Measurements from ENCODE around the gene ASTN2.

Gene ASTN2

DNA sequence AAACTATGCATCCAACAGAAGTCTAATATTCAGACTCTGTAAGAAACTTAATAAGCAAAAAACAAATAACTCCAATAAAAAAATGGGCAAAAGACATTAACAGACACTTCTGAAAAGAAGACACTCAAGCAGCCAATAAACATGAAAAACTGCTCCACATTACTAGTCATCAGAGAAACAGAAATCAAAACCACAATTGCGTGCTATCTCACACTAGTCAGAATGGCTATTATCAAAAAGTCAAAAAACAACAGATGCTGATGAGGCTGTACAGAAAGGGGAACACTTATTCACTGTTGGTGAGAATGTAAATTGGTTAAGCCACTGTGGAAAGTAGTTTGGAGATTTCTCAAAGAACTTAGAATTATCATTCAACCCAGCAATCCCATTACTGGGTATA lies 829.0 kb downstream of the ASTN2 start:
- DNase-seq = no peak

DNA sequence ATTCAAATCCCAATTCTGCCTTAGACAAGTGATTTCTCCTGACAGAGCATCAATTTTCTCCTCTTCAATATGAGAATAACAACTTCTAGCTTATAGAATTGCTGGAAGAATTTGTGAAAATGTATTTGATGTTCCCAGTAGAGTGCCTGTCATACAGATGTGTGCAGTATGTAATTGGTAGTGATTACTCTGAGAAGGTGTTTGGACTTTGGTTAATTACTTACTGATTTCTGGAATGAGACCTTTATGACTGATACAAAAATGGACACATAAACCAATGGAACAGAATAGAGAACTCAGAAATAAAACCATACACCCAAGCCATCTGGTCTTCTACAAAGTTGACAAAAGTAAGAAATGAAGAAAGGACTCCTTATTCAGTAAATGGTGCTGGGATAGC lies 829.7 kb downstream of the ASTN2 start:
- DNase-seq = no peak

DNA sequence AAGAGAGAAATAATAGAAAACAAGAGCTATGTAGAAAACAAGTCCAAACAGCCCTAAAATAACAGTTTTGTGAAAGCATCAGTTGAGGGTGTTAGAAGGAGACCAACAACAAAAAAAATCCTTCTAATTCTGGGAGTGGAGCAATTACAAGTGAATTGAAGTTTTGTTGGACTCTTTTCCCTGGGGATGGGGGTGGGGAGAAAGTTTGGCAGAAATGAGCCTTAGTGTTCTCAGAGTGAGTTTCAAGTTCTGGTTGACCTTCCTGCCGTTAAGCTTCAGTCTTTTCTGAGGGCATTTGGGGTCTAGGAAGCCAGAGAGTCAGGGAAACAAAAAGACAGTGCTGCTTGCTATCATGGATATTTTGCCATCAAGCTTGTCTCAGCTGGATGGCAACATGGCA lies 834.0 kb downstream of the ASTN2 start:
- DNase-seq = no peak

DNA sequence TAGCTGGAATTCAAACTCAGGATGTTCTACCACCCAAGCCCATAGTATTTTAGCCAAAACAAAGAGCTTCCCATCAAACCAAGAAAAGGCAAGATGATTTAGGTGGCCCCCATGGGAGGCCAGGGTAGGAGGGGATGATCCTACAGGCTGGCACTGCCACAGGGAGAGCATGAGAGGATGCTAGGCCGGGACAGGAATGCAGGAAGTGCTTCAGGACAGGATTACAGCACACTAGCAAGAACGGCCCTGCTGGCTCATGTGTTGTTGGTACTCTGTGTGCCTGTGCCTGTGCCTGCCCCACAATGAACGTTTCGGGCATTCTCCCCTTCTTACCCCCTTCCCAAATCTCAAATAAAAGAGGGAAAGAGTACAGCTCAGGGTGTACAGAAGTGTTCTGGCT lies 838.5 kb downstream of the ASTN2 start:
- no peak for DNase-seq

DNA sequence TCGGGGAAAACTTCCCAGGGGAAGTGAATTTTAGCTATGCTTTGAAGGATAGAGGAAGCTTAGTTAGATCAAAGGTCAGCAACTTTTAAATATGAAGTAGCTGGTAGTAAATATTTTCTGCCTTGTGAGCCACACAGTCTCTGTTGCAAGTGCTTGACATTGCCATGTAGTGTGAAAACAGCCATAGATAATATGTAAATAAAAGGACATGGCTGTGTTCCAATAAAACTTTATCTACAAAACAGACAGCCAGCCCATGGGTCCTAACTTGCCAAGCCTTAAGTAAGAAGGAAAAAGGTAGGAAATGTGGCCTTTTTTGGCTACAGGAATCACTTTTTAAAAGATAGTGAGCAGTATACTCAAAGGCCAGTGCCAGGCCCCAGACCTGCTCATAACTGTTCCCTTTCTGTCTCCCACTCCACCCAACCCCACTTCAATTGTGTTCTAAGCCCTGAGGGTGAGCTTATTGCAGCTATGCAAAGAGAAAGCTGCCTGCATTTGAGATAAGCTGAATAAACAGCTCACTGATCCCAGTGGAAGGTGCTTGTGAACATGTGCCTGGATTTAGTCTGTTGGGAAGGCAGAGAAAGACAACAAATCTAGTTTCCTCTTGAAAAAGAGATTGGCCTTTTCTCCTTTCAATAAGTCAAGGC lies 840.7 kb downstream of the ASTN2 start:
- peak; percentile 14 for DNase-seq

DNA sequence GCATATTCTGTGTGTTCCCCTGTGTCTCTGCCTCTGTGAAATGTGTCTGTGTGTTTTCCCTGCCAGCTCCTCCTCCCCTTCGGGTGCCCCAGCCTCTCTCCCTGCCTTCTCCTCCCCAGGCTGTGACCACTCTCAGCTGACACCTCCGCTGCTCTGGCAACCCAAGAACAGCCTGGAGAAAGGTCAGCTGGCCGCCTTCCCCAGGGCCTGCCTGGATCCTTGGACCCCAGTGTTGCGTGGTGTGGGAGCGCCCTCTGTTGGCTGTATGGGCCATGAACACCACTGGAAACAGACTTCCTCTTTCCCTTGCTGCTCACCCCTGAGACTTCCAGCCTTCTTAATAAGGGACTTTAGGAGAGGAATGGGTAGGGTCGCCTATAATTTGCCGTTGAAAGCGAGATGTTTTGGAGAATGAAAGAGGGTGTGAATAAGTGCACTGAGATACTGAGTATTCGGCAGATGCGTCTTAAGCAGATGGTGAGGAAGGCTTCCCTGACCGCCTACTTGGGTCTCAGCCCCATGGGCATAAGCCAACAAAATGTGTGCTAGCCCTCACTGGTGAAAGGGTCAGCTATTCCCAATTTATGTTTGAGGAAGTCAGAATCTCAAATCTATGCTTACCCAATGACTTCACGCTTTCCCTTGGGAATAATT lies 842.6 kb downstream of the ASTN2 start:
- peak; percentile 26 for DNase-seq

DNA sequence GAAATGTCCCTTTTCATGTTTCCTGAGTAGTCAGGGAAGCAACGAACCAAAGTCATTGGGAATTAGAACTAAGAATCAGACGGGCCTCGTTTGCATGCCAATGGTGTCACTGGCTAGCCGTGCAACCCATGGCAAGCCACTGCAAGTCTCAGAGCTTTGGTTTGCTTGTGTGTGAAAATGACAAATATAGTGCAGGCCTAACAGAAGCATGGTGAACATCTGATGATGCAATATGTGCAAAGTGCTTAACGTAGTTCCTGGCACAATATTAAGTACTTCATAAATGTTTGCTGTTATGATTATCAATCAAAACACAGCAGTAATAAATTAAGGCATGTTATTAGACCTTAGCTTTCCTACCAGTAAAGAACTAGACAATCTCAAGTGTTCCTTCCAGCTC lies 845.7 kb downstream of the ASTN2 start:
- no peak for DNase-seq

DNA sequence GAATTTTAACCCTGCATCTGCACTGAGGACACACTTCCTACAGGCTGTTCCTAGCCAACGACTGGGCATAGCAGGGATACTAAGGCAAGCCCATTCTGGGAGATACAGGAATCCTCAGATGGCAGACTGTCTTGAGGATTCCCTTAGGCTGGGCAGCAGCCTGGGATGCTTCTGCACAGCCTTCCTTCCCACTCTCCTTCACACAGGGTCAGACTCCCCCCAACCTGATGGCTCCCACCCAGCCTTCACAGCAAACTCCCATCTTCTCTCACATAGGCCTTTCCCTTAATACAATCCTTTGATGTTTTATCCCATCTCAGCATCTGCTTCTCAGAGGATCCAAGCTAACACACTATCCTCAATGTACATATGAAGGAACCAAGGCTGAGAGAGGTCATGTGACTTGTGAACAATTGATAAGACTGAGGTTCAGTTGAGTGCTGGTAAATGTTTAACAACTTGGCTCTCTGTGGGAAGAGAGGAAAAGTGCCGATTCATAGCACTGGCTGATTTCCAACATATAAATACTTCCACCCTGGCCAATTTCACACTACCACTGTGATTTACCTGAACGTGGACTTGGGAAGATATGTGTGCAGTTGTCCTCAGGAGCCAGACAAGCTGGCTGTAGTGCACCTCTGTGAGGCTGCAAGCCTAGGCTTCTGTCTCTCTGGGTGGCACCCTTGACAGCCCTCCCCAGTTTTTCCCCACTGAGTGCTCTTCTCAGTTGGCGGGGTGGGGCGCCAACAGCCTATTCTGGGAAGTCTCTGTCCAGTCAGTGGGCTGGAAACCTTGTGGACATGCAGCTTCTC lies 848.0 kb downstream of the ASTN2 start:
- DNase-seq = no peak

DNA sequence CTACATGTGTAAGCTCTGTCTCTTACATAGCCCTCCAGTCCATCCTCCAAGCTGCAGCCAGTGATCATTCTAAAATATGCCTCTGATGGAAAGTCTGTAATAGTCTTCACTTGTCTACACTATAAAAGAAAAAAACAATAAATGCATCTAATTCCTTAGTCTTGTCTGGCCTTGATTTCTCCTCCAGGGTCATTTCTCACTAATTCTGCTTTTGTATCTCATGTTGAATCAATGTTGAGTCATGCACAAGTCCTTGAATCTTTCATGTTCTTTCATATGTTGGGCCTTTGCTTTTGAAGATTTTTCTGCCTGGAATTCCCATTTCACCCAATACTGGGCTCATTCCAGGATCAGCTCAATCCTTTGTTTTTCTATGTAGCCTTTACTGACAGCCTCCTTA lies 848.9 kb downstream of the ASTN2 start:
- DNase-seq = no peak

DNA sequence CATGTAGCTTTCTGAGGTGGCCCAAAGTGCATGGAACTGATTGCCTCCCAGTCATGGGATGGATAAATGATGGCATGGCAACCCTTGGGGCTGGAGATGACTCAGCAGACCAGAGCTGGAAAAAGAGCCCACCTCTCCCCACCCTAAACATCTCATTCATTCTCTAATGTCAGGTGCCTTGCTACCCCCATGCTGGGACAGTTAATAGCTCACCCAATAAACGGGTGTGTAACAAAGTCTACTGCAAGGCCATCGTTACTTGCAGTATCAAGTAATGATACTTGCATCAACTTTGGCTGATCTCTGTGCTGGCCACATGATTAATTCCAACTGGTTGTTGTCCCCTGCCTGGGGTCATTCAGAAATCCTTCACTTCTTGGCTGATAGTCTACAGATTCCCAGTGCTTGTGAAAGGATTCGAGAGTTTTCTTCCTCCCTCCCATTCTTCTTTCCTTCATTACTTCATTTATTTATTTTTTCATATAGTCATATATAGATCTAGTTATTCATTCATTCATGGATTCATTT lies 850.5 kb downstream of the ASTN2 start:
- no peak for DNase-seq

DNA sequence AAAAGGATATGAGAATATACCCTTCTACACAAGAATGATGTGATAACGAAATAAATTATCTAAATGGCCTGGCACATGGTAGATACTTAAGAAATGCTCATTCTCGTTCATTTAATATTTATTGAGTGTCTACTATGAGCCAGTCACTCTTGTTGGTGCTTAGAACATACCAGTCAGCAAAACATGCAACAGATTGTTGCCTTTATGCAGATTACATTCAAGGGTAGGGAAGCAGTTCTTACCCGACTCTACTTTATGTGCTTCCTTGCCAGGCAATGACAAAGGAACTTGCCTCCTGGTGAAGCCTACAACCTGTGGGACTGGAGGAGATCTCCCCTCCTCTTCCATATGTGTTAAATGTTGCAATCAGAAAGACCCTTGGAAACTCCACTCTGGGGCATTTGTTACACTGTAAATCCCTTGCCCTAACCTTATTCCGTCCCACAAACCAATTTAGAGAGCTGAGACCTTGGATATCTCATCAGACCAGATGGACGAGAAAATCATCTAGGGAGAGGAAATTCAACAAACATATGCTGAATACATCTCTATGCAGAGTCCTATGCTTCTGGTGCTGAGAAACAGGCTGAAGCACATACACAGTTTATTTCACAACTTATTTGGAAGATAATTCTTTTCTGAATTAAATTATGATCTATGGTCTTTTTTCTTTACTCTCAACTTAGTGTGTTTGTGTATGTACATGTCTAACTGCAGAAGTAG lies 855.9 kb downstream of the ASTN2 start:
- DNase-seq = no peak

DNA sequence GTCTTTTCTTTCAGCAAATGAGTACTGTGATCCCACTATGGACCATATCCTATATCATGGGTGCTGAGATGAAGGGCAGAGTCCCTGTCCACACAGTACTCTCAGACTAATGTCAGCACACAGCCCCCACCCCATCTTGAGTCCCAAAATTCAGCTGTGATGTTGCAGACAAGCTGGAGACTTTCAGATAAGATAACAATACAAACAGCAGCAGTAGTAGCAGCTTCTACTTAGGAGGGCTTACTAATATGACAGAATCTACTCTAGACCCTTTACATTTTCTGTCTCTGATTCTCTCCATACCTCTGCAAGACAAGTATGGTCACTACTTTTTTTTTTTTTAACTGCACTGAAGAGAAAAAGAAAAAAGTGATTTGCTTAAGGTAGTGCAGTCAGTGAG lies 856.8 kb downstream of the ASTN2 start:
- no peak for DNase-seq

DNA sequence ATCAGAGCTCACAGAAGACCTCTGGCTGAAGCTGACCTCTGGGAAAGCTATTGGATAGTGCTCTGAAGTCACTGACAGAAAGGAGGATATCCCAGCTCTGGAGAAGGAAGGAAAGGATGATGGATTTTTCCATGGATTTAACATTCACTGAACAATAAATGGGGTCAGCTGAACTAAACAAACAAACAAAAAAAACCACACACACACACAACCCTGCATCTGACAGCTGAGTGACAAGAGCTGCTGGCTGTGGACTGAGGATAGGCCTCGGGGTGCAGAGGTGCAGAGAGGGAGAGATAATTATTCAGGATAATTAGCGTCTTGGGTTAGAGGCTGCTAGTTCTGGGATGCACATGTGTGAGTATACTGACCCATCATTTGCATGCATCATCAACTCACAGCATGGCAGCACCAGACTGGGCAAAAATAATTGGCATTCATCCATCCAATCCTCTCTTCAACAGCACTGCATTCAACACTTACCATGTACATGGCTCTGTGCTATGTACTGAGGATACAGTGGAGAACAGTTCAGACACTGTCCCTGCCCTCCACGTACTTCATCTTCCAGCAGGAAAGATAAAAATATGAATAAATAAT lies 859.2 kb downstream of the ASTN2 start:
- no peak for DNase-seq

DNA sequence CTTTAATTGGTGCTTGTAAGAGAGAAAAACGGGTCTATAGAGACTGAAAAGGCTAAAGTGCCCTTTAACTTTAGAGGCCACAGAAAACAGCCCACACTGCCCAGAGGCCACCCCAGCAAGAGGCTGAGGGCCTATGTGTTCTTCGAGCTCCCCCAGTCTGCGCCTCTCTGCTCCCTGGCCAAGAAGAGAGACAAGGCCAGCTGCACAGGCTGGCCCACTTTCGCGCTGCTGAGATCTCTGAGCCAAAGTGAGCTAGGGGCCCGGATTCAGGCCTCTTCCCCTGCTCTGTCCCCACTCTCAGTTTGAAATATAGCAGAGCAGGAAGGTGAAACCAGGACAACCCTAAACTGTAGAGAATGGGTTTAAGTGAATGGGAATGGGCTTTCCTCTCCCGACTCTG lies 859.7 kb downstream of the ASTN2 start:
- no peak for DNase-seq

DNA sequence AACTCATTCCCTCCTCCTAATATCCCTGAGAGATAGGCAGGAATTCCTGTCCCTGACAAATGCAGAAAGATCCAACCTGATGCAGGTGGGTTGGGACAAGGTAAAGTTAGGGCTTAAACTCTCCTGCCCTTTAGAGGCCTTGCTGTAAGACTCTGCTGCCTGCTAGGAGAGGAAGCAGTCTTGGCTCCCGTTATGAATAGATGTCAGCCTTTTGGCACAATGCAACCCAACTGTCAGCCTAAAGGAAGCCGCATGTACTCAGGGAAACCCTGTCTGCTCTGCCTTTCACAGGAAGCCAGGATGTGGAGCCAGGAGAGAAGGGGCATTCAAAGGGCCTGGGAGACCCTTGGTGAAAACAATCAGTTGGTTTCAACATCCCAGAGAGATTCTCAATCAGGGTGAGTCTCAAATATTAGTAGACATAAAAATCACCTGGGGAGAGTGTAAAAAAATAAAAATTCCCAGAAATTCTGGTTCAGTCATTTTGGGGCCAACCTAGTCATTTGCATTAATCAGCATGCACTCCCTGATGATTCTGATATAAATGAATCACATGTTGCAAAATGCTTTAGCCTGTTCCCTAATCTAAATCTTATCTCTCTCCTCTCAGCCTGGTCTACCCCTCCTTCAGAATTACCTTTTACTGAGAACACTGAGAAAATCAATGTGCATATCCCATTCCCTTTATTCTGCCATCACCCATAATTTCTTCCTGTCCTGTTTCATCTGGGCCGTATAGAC lies 864.0 kb downstream of the ASTN2 start:
- no peak for DNase-seq

DNA sequence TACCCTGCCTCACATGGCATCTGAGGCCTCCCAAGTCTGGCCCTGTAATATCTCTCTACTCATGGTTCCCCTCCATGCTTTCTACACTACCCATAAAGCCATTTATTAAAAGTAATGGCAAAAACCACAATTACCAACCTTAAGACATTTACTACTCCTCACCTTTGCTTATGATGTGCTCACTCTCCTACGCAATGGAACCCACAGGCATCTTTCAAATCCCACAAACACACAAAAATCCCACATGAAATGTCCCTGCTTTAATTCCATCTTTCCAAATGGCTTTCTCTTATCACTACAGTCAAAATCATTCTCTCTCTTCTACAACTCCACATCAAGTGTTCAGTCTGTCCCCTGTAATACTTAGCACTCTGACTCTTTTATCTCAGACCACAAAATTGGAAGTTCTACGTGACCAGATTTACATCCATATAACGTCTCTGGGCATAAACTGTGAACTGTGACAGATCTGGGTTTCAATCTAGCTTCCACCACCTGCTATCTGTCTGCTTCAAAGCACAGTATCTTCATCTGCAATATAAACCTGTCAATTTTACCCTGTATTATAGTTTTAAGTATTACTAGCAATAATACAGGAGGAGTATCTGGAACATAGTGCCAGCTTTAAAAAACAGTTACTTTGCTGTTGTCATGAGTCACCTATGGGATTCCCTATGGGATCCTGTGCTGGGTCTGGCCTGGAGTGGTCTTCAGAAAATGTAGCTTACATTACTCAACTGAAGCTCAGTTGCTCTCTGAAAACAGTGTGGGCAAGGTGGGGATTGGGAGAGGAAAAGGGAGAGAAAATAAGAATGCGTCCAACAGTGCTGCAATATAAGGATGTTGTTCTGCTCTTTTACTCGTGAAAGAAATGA lies 864.8 kb downstream of the ASTN2 start:
- no peak for DNase-seq

DNA sequence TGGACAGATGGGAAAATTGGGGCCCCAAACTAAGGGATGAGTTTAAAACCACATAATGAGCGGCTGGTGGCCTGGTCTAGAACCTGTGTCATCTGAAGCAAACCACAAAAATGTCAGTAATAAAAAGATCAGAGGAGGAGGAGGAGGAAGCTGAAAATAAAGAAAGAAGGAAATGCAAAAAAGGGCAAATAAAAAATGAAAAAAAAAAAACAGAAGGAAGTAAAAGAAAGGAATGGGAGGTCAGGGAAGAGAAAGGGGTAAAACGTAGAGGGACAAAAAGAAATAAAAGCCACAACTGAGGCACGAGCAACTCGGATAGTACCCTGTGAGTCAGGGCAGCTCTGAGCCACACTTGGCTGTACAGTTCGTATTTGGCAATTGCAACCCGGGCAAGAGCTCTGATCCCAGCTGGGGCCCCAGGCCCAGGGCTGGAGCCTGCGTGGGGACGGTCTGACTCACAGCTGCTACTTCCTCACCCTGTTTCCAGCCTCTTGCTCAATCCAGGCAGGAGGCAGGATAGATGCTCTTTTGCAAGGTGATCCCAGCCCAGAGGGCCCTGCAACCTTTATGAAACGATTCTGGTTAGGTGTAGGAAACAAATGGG lies 865.7 kb downstream of the ASTN2 start:
- no peak for DNase-seq

DNA sequence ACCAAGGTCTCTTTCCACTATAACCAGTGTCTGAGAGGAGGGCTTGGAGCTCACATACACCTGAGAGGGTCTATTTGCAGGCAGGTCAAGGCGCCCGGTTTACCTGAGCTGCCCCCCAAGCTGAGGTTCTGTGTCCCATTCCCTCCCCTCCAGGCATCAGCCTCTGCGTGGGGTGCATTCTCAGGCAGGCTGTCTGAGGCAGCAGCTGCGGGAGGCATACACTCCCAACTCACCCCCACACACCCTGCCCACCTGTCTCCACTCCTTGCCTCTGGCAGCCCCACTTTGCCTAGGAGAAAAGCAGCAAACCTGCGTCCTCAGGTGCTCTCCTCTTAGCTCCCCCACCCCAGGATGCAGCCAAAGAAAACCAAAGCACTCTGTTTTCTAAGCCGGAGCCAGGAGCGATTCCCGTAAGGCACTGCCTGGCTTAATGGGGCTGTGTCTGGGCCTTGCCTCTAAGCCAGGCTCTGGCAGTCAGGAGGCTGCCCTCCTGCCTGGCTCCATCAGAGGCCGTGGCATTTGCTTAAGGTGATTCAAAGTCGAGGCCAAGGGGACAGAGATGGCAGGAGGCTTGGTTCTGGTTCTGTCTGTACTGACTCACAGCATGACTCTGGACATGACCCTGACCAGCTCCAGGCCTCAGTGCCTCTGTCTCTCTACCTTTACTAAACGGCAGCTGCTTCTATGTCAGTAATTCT lies 867.0 kb downstream of the ASTN2 start:
- no peak for DNase-seq

DNA sequence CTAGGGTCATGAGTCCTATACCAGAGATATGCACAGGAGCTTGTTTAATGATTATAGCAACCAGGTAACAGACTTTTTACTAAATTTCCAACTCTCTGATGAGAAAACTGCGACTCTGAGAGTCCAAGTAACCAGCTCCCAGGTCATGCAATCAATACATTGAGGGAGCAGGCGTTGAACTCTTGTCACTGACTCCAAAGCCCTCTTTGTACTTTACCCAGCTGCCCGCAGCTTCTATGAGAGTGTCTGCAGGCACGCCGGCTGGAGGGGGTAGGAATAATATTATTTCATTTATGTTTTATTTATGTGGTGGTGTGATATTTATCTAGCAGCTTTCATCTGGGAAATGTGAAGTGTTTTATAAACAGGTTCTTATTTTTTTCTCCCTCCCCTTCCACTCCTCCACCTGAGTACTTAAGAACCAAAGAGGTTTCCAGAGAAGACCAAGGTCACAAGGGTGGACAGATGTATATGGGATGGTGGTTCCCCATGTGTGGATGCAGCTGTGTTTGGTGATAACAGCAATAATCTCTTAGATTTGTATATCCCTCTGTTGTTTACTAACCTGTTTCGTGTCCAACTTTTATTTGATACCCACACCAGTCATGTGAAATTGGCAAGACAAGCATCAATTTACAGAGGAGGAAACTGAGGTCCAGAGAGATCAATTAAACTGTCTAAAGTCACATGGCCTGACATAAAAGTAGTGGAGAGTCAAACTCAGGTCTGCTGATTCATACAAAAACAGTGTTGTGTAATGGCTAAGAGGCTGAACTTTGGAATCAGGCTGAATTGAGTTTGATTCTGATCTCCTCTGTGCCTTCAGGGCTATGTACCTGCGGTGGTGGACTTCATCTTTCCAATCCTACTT lies 867.9 kb downstream of the ASTN2 start:
- no peak for DNase-seq

Measured in NCI-H1092 (cell line).